Liver (tissue), 9 donors: ENCODE results near the gene TFB1M. TPM values are rescaled to one million over a fixed set of nuclear protein-coding genes. Genes with fewer than 3 reads are reported as not detected.

Experiments
- DNase-seq: peaks from one replicate; pipeline ENCODE4 v3.0.0-alpha.2; 2017; ENCODE audit warnings: low spot score
- H3K27ac ChIP-seq, 2 donors: one replicate each; pipeline ENCODE4 v1.7.0; 2013; ENCODE audit warnings: inconsistent platforms in 2 of 2, low read length in 2 of 2, control low read depth in 1 of 2, low read depth in 1 of 2, mild to moderate bottlenecking in 1 of 2
- H3K27me3 ChIP-seq, 4 donors: one replicate each; pipeline versions ENCODE4 v1.6.1 to v1.7.0; 2013; ENCODE audit warnings: low read length in 3 of 4, inconsistent platforms in 1 of 4, mild to moderate bottlenecking in 1 of 4, moderate library complexity in 1 of 4; ENCODE audit not compliant: control insufficient read depth in 4 of 4, insufficient read depth in 4 of 4
- H3K36me3 ChIP-seq, 4 donors: one replicate each; pipeline versions ENCODE4 v1.6.1 to v1.7.0; 2013; ENCODE audit warnings: low read length in 3 of 4, mild to moderate bottlenecking in 3 of 4, low read depth in 1 of 4, moderate library complexity in 1 of 4; ENCODE audit not compliant: control insufficient read depth in 4 of 4, insufficient read depth in 3 of 4
- H3K4me1 ChIP-seq, 4 donors: one replicate each; pipeline versions ENCODE4 v1.6.1 to v1.7.0; 2013; ENCODE audit warnings: low read length in 3 of 4, mild to moderate bottlenecking in 3 of 4, moderate library complexity in 1 of 4; ENCODE audit not compliant: control insufficient read depth in 4 of 4, insufficient read depth in 4 of 4
- H3K4me3 ChIP-seq, 3 donors: one replicate each; pipeline versions ENCODE4 v1.6.1 to v1.7.0; 2013; ENCODE audit warnings: low read length in 3 of 3, control low read depth in 1 of 3, low read depth in 1 of 3, mild to moderate bottlenecking in 1 of 3
- H3K9ac ChIP-seq, 2 donors: one replicate each; pipeline ENCODE4 v1.7.0; 2013; ENCODE audit warnings: low read length in 2 of 2, mild to moderate bottlenecking in 2 of 2, moderate library complexity in 2 of 2, control low read depth in 1 of 2, low read depth in 1 of 2
- H3K9me3 ChIP-seq, 4 donors: one replicate each; pipeline versions ENCODE4 v1.6.1 to v1.7.0; 2013; ENCODE audit warnings: low read length in 3 of 4; ENCODE audit not compliant: control insufficient read depth in 4 of 4
- ATF3 ChIP-seq: IDR thresholded peaks from 2 replicates; pipeline ENCODE4 v1.6.1; 2016; ENCODE audit warnings: antibody characterized with exemption
- CTCF ChIP-seq: fragments of 150-350 bp; IDR thresholded peaks from 2 replicates; pipeline ENCODE4 v1.5.1; 2017; ENCODE audit warnings: improper control_type of control experiment, low read depth, low read length; ENCODE audit not compliant: missing input control
- EGR1 ChIP-seq, 2 donors: IDR thresholded peaks; 2 replicates each; pipeline ENCODE4 v1.6.1; 2016 to 2018; ENCODE audit warnings: antibody characterized with exemption in 2 of 2, low read depth in 2 of 2
- FOXA1 ChIP-seq: IDR thresholded peaks from 2 replicates; pipeline ENCODE4 v1.6.1; 2016; ENCODE audit warnings: antibody characterized with exemption
- FOXA2 ChIP-seq: IDR thresholded peaks from 2 replicates; pipeline ENCODE4 v1.6.1; 2016; ENCODE audit warnings: antibody characterized with exemption
- GABPA ChIP-seq, 2 donors: IDR thresholded peaks in 1 of 2; conservative IDR thresholded peaks in 1 of 2; 2 replicates each; pipeline ENCODE4 v1.6.1; 2016; ENCODE audit warnings: antibody characterized with exemption in 2 of 2, mild to moderate bottlenecking in 1 of 2, moderate library complexity in 1 of 2
- HNF4A ChIP-seq, 2 donors: conservative IDR thresholded peaks; 2 replicates each; pipeline ENCODE4 v1.6.1; 2016; ENCODE audit warnings: antibody characterized with exemption in 2 of 2, mild to moderate bottlenecking in 2 of 2
- HNF4G ChIP-seq: IDR thresholded peaks from 2 replicates; pipeline ENCODE4 v1.6.1; 2016; ENCODE audit warnings: antibody characterized with exemption
- JUND ChIP-seq, 2 donors: IDR thresholded peaks; 2 replicates each; pipeline ENCODE4 v1.6.1; 2016; ENCODE audit warnings: antibody characterized with exemption in 2 of 2
- MAX ChIP-seq: IDR thresholded peaks from 2 replicates; pipeline ENCODE4 v1.6.1; 2016; ENCODE audit warnings: antibody characterized with exemption
- NR2F2 ChIP-seq: IDR thresholded peaks from 2 replicates; pipeline ENCODE4 v1.6.1; 2016; ENCODE audit warnings: antibody characterized with exemption
- RAD21 ChIP-seq, 2 donors: IDR thresholded peaks; 2 replicates each; pipeline ENCODE4 v1.6.1; 2016; ENCODE audit warnings: antibody characterized with exemption in 2 of 2, mild to moderate bottlenecking in 2 of 2
- REST ChIP-seq: IDR thresholded peaks from 2 replicates; pipeline ENCODE4 v1.6.1; 2016; ENCODE audit warnings: antibody characterized with exemption, mild to moderate bottlenecking
- RXRA ChIP-seq, 2 donors: IDR thresholded peaks; 2 replicates each; pipeline ENCODE4 v1.6.1; 2017 to 2018; ENCODE audit warnings: antibody characterized with exemption in 2 of 2, mild to moderate bottlenecking in 1 of 2
- SP1 ChIP-seq: IDR thresholded peaks from 2 replicates; pipeline ENCODE4 v1.6.1; 2018; ENCODE audit warnings: antibody characterized with exemption, mild to moderate bottlenecking
- TAF1 ChIP-seq: conservative IDR thresholded peaks from 2 replicates; pipeline ENCODE4 v1.6.1; 2016; ENCODE audit warnings: antibody characterized with exemption, mild to moderate bottlenecking
- YY1 ChIP-seq: IDR thresholded peaks from 2 replicates; pipeline ENCODE4 v1.6.1; 2016; ENCODE audit warnings: antibody characterized with exemption, mild to moderate bottlenecking
- ZBTB33 ChIP-seq: IDR thresholded peaks from 2 replicates; pipeline ENCODE4 v1.6.1; 2016; ENCODE audit warnings: antibody characterized with exemption
- WGBS: extraction: QIAGEN DNeasy Blood & Tissue Kit; methylation state at CpG from one replicate; pipeline ENCODE4 v1.1.7; 2013; 5-methylcytosine and 5-hydroxymethylcytosine counted together
- polyA plus RNA-seq, 2 donors: library from polyadenylated mRNA; stranded (reverse) in 1 of 2; unstranded in 1 of 2; fragments of 200-250 nt in 1 of 2; fragments of >200 nt in 1 of 2; fragmentation: Nextera tagmentation in 1 of 2; extraction: Ambion mirVana in 1 of 2; gene quantifications; one replicate each; pipeline versions ENCODE4 v1.2.1 to v1.2.3, GENCODE V29; 2013 to 2015
- total RNA-seq, 2 donors: library from RNA; depleted of rRNA; stranded (reverse); fragments of >200 nt; gene quantifications; one replicate each; pipeline ENCODE4 v1.2.3, GENCODE V29; 2014
- donor health status: healthy.
- donor health status: healthy.
- donor health status: healthy.
- donor health status: healthy.
- donor health status: healthy.

The TFB1M gene
- total and polyA plus RNA-seq, 4 donors = 9.2 to 17.0 (median 12.6) TPM

GRCh38 chr6:155303361-155303870, 10.9 kb downstream of the TFB1M start:
- H3K4me3 ChIP-seq = no peak overlapping the region
- no peaks in the 10 kb centered on the region for H3K27me3 ChIP-seq
- H3K4me1 ChIP-seq = no peaks in the 10 kb centered on the region
- no peak overlapping the region for H3K27ac ChIP-seq
- WGBS = 68% methylated on average over 4 of the region's 4 CpGs
- no peak for DNase-seq
- no peaks in the 10 kb centered on the region for H3K9me3 ChIP-seq
- H3K9ac ChIP-seq = no peak overlapping the region
- H3K36me3 ChIP-seq = peaks cover 0 to 16% (median 10%) of the 10 kb centered on the region in 4 donors
- no peak for TF ChIP-seq ATF3
- no peak for TF ChIP-seq RAD21 (IDR thresholded peaks at IDR 0.05)
- TF ChIP-seq REST = no peak
- no peak for TF ChIP-seq NR2F2
- no peak for TF ChIP-seq CTCF
- no peak for TF ChIP-seq FOXA2
- TF ChIP-seq FOXA1 = no peak

- 96% methylated on average over 2 of the region's 2 CpGs for WGBS
- Histone ChIP-seq H3K27me3 (no peaks in the 10 kb centered on the region), H3K9me3 (no peaks in the 10 kb centered on the region), H3K4me1 (no peaks in the 10 kb centered on the region), H3K27ac (no peak overlapping the region), H3K4me3 (no peak overlapping the region), H3K36me3 (peaks cover 4 to 20% (median 11%) of the 10 kb centered on the region in 4 donors), H3K9ac (no peak overlapping the region)
- DNase-seq = no peak
- TF ChIP-seq YY1 (no peak), GABPA (IDR thresholded peaks at IDR 0.05 in 1 of 2, conservative IDR thresholded peaks at IDR 0.05 in 1 of 2) (no peak), EGR1 (IDR thresholded peaks at IDR 0.05; ENCODE audit: low read depth in 2 of 2) (no peak), CTCF (no peak), FOXA1 (no peak), NR2F2 (no peak), HNF4G (no peak), SP1 (no peak), HNF4A (conservative IDR thresholded peaks at IDR 0.05) (no peak), FOXA2 (no peak), ZBTB33 (no peak), JUND (IDR thresholded peaks at IDR 0.05) (no peak), REST (no peak), ATF3 (no peak), RXRA (IDR thresholded peaks at IDR 0.05) (no peak), MAX (no peak), RAD21 (IDR thresholded peaks at IDR 0.05) (no peak), TAF1 (no peak)
Observed at GRCh38 chr6:155301867-155302266, 12.4 kb downstream of the TFB1M start.
